PC-9 (cell line): ENCODE results near the gene EPB41L4B. TPM values are rescaled to one million over a fixed set of nuclear protein-coding genes. Genes with fewer than 3 reads are reported as not detected.

Experiments
- BruUV-seq: library from RNA; stranded (reverse); fragments of 400-500 nt; replicated peaks from 2 replicates; lab custom pipeline; 2021; lab: Mats Ljungman, UMichigan
- CTCF ChIA-PET: fragments of 300-600 bp; sonication (Branson Sonifier 250); formaldehyde crosslinking; loops from one replicate; lab custom pipeline; 2022; ENCODE audit warnings: antibody characterized with exemption; lab: Charles Lee
- POLR2A ChIA-PET: fragments of 300-600 bp; sonication (Branson Sonifier 250); formaldehyde crosslinking; loops from one replicate; lab custom pipeline; 2022; ENCODE audit warnings: antibody characterized with exemption; ENCODE audit not compliant: unreplicated experiment; lab: Charles Lee
- DNase-seq, 2 experiments: peaks; one replicate each; pipeline versions ENCODE4 v3.0.0 to v3.0.0-alpha.2; 2015 to 2022; ENCODE audit warnings: mixed read lengths in 1 of 2
- H2AFZ ChIP-seq: fragments of 200-600 bp; sonication (generic); 2 replicates; pipeline ENCODE4 v1.8.1; 2017; ENCODE audit warnings: antibody characterized with exemption
- H3F3A ChIP-seq: fragments of 200-600 bp; sonication (generic); 2 replicates; pipeline ENCODE4 v1.8.1; 2017; ENCODE audit warnings: antibody characterized with exemption, mild to moderate bottlenecking, low read depth; ENCODE audit not compliant: insufficient read depth
- H3K27ac ChIP-seq: fragments of 200-600 bp; sonication (generic); 2 replicates; pipeline ENCODE4 v1.6.1; 2016; ENCODE audit warnings: mixed run types
- H3K27me3 ChIP-seq: fragments of 200-600 bp; sonication (generic); 2 replicates; pipeline ENCODE4 v1.6.1; 2016; ENCODE audit warnings: low read depth, mixed run types; ENCODE audit not compliant: insufficient read depth
- H3K36me3 ChIP-seq: fragments of 200-600 bp; sonication (generic); 2 replicates; pipeline ENCODE4 v1.6.1; 2016; ENCODE audit warnings: low read depth, mixed run types
- H3K4me1 ChIP-seq: fragments of 200-600 bp; sonication (generic); replicated peaks from 2 replicates; pipeline ENCODE4 v1.6.1; 2016; ENCODE audit warnings: mixed run types; ENCODE audit not compliant: insufficient read depth
- H3K4me2 ChIP-seq: fragments of 200-600 bp; sonication (generic); 2 replicates; pipeline ENCODE4 v1.6.1; 2017; ENCODE audit warnings: mixed run types
- H3K4me3 ChIP-seq: fragments of 200-600 bp; sonication (generic); 2 replicates; pipeline ENCODE4 v1.6.1; 2016; ENCODE audit warnings: mixed run types
- H3K79me2 ChIP-seq: fragments of 200-600 bp; sonication (generic); 2 replicates; pipeline ENCODE4 v1.6.1; 2017; ENCODE audit warnings: low read depth, mixed run types
- H3K9me2 ChIP-seq: fragments of 200-600 bp; sonication (generic); 2 replicates; pipeline ENCODE4 v1.8.1; 2017; ENCODE audit warnings: mild to moderate bottlenecking; ENCODE audit not compliant: insufficient read depth
- H3K9me3 ChIP-seq: fragments of 200-600 bp; sonication (generic); 2 replicates; pipeline ENCODE4 v1.8.1; 2016; ENCODE audit warnings: low read depth; ENCODE audit not compliant: insufficient read depth
- H4K20me1 ChIP-seq: fragments of 200-600 bp; sonication (generic); 2 replicates; pipeline ENCODE4 v1.8.1; 2017; ENCODE audit not compliant: insufficient read depth
- EZH2 ChIP-seq: fragments of 200-600 bp; sonication (generic); IDR thresholded peaks from 2 replicates; pipeline ENCODE4 v1.8.0; 2017; ENCODE audit warnings: antibody characterized with exemption, low read depth
- intact Hi-C: fragments of 100-400 bp; cut with micrococcal nuclease; formaldehyde crosslinking; loops from one replicate; pipeline ENCODE4 v1.10.0; 2022; ENCODE audit not compliant: unreplicated experiment
- total RNA-seq: library from RNA; stranded (reverse); gene quantifications from 2 replicates; pipeline ENCODE4 v1.2.3, GENCODE V29; 2021
- TF ChIP-seq, protein P1 (sequence below): fragments of 200-600 bp; sonication (generic); conservative IDR thresholded peaks from 2 replicates; pipeline ENCODE4 v1.6.1; 2017; ENCODE audit warnings: mixed run types, antibody characterized with exemption, mild to moderate bottlenecking, moderate library complexity

EPB41L4B gene
- total RNA-seq, 1 experiment from 2014 or later = 4.2 TPM

- Histone ChIP-seq H3K4me1 (no peaks in the 10 kb centered on the region), H3K79me2 (no peaks in the 10 kb centered on the region), H3K4me3 (no peak overlapping the region), H3K9me2 (no peaks in the 10 kb centered on the region), H3K27ac (no peak overlapping the region), H3K9me3 (no peaks in the 10 kb centered on the region), H4K20me1 (no peaks in the 10 kb centered on the region), H3F3A (no peaks in the 10 kb centered on the region), H2AFZ (no peak overlapping the region), H3K36me3 (0 out of 2 replicates have a peak, but pooled peaks cover 4% of the 10 kb centered on the region), H3K27me3 (no peaks in the 10 kb centered on the region), H3K4me2 (no peak overlapping the region)
- no peak for DNase-seq
- ChIA-PET CTCF (no interaction called here), POLR2A (no interaction called here)
- intact Hi-C loops = no loop called here
- BruUV-seq = no TSS peak
- no peak for TF ChIP-seq EZH2
- TF ChIP-seq, protein P1, sequence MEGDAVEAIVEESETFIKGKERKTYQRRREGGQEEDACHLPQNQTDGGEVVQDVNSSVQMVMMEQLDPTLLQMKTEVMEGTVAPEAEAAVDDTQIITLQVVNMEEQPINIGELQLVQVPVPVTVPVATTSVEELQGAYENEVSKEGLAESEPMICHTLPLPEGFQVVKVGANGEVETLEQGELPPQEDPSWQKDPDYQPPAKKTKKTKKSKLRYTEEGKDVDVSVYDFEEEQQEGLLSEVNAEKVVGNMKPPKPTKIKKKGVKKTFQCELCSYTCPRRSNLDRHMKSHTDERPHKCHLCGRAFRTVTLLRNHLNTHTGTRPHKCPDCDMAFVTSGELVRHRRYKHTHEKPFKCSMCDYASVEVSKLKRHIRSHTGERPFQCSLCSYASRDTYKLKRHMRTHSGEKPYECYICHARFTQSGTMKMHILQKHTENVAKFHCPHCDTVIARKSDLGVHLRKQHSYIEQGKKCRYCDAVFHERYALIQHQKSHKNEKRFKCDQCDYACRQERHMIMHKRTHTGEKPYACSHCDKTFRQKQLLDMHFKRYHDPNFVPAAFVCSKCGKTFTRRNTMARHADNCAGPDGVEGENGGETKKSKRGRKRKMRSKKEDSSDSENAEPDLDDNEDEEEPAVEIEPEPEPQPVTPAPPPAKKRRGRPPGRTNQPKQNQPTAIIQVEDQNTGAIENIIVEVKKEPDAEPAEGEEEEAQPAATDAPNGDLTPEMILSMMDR = no peak
Measured at GRCh38 chr9:109263358-109263757, 57.5 kb downstream of the EPB41L4B start.

GRCh38 chr9:109258481-109259302 is 62.2 kb downstream of the EPB41L4B start:
- ChIA-PET POLR2A (no interaction called here), CTCF (no interaction called here)
- no peaks in the 10 kb centered on the region for H3K9me3 ChIP-seq
- no peak overlapping the region for H3K27ac ChIP-seq
- BruUV-seq = no TSS peak
- intact Hi-C loops = loop anchor here (10.0 kb wide), 1 partner anchor 154 kb away; no protein-coding TSS in a partner anchor
- H3K9me2 ChIP-seq = no peaks in the 10 kb centered on the region
- no peak overlapping the region for H2AFZ ChIP-seq
- H4K20me1 ChIP-seq = no peaks in the 10 kb centered on the region
- TF ChIP-seq, protein P1 = no peak
- no peak for TF ChIP-seq EZH2
- H3K79me2 ChIP-seq = no peaks in the 10 kb centered on the region
- H3F3A ChIP-seq = peaks cover 19% of the 10 kb centered on the region
- no peaks in the 10 kb centered on the region for H3K27me3 ChIP-seq
- no peak overlapping the region for H3K4me2 ChIP-seq
- H3K4me1 ChIP-seq = peaks cover 22% of the 10 kb centered on the region
- H3K4me3 ChIP-seq = no peak overlapping the region
- no peaks in the 10 kb centered on the region for H3K36me3 ChIP-seq
- no peak for DNase-seq

DNA sequence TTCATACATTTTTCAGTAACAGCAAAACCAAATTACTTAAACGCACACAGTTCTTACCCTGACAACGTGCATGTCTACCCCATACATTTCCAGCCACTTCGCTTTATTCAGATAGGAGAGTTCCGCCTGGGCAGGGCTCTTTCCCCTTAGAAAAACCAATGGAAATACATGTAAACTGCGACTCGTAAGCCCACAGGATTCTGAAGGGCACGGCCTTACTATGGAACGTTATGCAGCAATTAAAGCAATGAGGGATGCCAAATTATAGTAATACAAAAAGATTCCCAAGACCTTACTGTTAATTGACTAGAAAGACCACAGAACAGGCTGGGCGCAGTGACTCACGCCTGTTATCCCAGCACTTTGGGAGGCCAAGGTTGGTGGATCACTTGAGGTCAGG is 64.5 kb downstream of the EPB41L4B start:
- H3K27me3 ChIP-seq = no peaks in the 10 kb centered on the region
- TF ChIP-seq EZH2 = no peak
- TF ChIP-seq, protein P1 = no peak
- ChIA-PET POLR2A (no interaction called here), CTCF (no interaction called here)
- no peak for DNase-seq
- H3F3A ChIP-seq = peaks cover 42% of the 10 kb centered on the region
- H2AFZ ChIP-seq = no peak overlapping the region
- H3K36me3 ChIP-seq = no peaks in the 10 kb centered on the region
- H4K20me1 ChIP-seq = no peaks in the 10 kb centered on the region
- intact Hi-C loops = loop anchor here (10.0 kb wide), 1 partner anchor 152 kb away; no protein-coding TSS in a partner anchor
- no peaks in the 10 kb centered on the region for H3K9me3 ChIP-seq
- H3K4me1 ChIP-seq = peaks cover 45% of the 10 kb centered on the region
- H3K4me2 ChIP-seq = no peak overlapping the region
- no TSS peak for BruUV-seq
- no peaks in the 10 kb centered on the region for H3K9me2 ChIP-seq
- H3K79me2 ChIP-seq = no peaks in the 10 kb centered on the region
- H3K27ac ChIP-seq = no peak overlapping the region
- H3K4me3 ChIP-seq = no peak overlapping the region
